ENCODE data around the gene OGFOD3. TPM values are rescaled to one million over a fixed set of nuclear protein-coding genes. Genes with fewer than 3 reads are reported as not detected.
A peak's percentile ranks its signal among the peaks of the same experiment; 100 is the strongest.
"Not testable (repeated sequence)": the region's sequence is repeated elsewhere in the genome, so short reads cannot be mapped to it uniquely, and the experiment has no call there.

The OGFOD3 gene
- total RNA-seq, 4 donors from 2014 or later = 13.0 to 28.7 (median 23.2) TPM

DNA sequence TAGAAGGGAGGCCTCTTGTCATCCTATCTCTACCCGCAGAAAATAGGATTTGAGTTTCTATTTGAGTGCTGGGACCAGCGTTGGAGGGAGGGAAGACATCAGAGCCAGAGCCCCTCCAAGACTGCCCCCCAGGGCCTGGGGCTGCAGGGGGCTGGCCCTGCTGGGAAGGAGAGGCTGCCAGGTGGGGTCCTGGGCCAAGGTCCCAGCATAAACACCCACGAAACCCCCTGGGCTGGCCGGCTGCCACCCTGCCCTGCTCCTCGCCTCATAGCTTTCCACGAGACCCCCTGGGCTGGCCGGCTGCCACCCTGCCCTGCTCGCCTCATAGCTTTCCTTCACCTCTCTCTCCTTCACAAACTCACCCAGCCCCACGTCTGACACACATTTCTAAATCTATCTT, 70.0 kb downstream of the OGFOD3 start:
- H3K4me3 ChIP-seq (ENCODE audit: low read depth, poor library complexity, severe bottlenecking) = no peak overlapping the region
- DNase-seq (ENCODE audit: low spot score in 2 of 2) = no peak
- intact Hi-C loops (cut with DNase I; ENCODE audit: low total_unique reads) = no loop called here
- no peak for TF ChIP-seq POLR2A (IDR thresholded peaks at IDR 0.05)
- TF ChIP-seq, protein P1, sequence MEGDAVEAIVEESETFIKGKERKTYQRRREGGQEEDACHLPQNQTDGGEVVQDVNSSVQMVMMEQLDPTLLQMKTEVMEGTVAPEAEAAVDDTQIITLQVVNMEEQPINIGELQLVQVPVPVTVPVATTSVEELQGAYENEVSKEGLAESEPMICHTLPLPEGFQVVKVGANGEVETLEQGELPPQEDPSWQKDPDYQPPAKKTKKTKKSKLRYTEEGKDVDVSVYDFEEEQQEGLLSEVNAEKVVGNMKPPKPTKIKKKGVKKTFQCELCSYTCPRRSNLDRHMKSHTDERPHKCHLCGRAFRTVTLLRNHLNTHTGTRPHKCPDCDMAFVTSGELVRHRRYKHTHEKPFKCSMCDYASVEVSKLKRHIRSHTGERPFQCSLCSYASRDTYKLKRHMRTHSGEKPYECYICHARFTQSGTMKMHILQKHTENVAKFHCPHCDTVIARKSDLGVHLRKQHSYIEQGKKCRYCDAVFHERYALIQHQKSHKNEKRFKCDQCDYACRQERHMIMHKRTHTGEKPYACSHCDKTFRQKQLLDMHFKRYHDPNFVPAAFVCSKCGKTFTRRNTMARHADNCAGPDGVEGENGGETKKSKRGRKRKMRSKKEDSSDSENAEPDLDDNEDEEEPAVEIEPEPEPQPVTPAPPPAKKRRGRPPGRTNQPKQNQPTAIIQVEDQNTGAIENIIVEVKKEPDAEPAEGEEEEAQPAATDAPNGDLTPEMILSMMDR (IDR thresholded peaks at IDR 0.05) = no peak
- 63 to 73% methylated on average over 9 of the region's 9 CpGs for WGBS, 2 donors

DNA sequence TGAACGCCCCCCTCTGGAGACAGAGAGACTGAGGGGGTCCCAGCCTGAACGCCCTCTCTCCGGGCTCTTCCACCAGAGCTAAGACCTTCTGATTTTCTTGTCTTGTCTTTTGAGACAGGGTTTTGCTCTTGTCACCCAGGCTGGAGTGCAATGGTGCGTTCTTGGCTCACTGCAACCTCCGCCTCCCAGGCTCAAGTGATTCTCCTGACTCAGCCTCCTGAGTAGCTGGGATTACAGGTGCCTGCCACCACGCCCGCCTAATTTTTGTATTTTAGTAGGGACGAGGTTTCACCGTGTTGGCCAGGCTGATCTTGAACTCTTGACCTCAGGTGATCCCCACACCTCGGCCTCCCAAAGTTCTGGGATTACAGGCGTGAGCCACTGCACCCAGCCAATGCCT, 70.4 kb downstream of the OGFOD3 start:
- H3K4me3 ChIP-seq (ENCODE audit: low read depth, poor library complexity, severe bottlenecking); DNase-seq (ENCODE audit: low spot score in 2 of 2); intact Hi-C loops (cut with DNase I; ENCODE audit: low total_unique reads): not testable (repeated sequence)
- 82 to 85% methylated on average over 11 of the region's 11 CpGs for WGBS, 2 donors

DNA sequence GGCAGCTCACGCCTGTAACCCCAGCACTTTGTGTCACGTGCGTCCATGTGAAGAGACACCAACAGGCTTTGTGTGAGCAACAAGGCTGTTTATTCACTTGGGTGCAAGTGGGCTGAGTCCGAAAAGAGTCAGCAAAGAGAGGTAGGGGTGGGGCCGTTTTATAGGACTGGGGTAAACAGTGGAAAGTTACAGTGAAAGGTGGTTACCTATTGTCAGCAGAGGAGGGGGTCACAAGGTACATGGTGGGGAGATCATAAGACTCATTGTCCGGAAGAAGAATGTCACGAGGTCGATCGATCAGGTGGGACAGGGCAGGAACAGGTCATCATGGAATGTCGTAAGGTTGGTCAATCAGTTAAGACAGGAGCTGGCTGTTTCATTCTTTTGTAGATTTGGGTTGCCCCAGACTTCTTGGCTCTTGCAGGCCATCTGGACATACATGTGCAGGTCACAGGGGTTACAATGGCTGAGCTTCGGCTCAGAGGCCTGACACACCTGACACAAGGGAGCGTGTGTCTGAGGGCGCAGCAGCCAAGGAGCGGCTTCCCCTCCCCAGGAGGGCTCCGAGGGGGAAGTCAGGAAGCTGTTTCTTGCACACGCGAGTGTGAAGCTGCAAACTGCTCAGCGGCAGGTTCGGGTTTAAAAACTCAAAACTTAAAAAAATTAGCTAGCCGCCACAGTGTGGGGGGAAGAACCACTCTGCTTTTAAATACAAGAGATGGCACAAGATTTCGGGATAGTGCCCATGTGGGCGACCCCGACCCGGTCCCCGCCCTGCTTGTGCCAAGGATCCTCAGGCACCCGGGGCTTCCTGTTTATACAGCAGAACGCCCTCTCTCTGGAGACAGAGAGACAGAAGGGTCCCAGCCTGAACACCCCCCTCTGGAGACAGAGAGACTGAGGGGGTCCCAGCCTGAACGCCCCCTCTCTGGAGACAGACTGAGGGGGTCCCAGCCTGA, 71.8 kb downstream of the OGFOD3 start:
- intact Hi-C loops (cut with DNase I; ENCODE audit: low total_unique reads) = no loop called here

DNA sequence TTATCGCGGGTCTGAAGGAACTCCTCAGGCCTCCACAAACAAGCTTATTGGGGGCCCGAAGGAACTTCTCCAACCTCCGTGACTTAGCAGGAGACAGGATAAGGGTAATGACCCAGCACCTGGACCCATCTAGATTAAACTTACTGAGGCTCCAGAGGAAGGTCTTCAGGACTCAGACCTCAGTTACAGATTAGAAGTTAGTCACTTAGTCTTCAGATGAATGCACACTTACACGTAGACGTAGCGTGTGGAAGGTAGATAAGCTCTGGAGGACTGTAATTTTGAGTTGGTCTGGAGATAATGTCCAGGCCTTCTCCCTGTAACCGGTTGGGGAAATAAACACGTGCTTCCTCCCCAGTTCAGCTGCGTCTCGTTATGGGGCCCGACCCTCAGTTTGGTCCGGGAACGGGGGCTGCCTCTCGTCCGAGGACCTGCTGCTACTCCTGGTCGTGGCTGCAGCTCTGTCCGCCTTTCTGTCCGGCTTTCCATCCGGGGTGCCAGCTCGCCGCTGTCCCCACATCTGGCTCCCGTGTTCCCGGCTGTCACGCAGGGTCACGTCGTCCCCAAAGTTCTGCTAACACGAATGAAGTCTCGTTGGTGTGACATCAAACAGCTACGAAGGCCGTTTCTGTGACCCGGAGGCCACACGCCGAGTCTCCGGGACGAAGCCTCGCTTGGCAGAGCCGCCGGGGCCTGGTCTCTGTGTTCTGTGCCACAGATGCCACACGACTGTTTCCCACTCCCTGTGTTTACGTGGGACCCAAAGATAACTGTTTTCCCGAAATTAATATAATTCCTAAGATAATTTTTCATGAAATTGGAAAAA, 73.0 kb downstream of the OGFOD3 start:
- intact Hi-C loops (cut with DNase I; ENCODE audit: low total_unique reads) = no loop called here
- H3K4me3 ChIP-seq (ENCODE audit: low read depth, poor library complexity, severe bottlenecking) = no peak overlapping the region
- 88 to 93% methylated on average over 42 of the region's 42 CpGs for WGBS, 2 donors
- DNase-seq (ENCODE audit: low spot score in 2 of 2) = no peak
- TF ChIP-seq, protein P1 (IDR thresholded peaks at IDR 0.05) = no peak
- no peak for TF ChIP-seq POLR2A (IDR thresholded peaks at IDR 0.05)

More for the DNA sequence above, 71.8 kb downstream of the OGFOD3 start:
- TF ChIP-seq, protein P1 (IDR thresholded peaks at IDR 0.05) = peak in 1 of 3 donors; percentile 73
- TF ChIP-seq POLR2A (IDR thresholded peaks at IDR 0.05) = no peak
- no peak for DNase-seq (ENCODE audit: low spot score in 2 of 2)
- no peak overlapping the region for H3K4me3 ChIP-seq (ENCODE audit: low read depth, poor library complexity, severe bottlenecking)
- WGBS, 2 donors = 76 to 79% methylated on average over 27 of the region's 28 CpGs

DNA sequence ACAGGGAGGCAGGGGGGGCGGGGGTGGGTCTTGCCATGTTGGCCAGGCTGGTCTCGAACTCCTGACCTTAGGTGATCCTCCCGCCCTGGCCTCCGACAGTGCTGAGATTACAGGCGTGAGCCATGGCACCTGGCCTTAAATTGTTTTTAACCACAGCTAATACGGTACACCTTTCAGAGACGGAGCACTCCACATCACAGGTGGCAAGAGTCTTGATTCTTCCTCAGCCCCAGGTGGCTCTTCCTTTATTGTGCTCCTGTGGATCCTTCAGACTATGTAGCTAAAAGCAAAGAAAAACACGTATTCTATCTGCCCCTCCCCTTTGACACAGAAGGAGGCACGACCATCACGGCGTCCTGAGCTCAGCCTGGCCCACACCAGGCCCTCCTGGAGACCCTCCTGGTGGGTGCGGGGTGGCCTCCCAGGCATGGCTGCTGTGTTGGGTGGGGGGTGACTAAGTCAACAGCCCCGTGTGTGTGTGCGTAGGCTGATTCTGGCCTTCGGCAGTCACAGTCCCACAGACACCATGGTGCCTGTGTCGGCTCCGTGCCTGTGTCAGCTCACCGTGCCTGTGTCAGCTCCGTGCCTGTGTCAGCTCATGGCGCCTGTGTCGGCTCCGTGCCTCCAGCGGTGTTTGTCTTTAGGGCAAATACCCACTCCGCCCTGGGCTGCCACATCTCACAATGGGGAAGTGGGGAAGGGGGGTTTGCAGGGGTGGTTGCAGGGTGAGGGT, 74.0 kb downstream of the OGFOD3 start:
- TF ChIP-seq POLR2A (IDR thresholded peaks at IDR 0.05) = no peak
- TF ChIP-seq, protein P1 (IDR thresholded peaks at IDR 0.05) = no peak
- 83 to 87% methylated on average over 16 to 24 of the region's 24 CpGs for WGBS, 2 donors
- H3K4me3 ChIP-seq (ENCODE audit: low read depth, poor library complexity, severe bottlenecking) = no peak overlapping the region
- intact Hi-C loops (cut with DNase I; ENCODE audit: low total_unique reads) = no loop called here
- DNase-seq (ENCODE audit: low spot score in 2 of 2) = no peak
